Measurements from ENCODE around the gene STX10. TPM values are rescaled to one million over a fixed set of nuclear protein-coding genes. Genes with fewer than 3 reads are reported as not detected.
A peak's percentile ranks its signal among the peaks of the same experiment; 100 is the strongest.

STX10 gene
- total RNA-seq, 1 experiment from 2014 or later, result 63.3 TPM

DNA sequence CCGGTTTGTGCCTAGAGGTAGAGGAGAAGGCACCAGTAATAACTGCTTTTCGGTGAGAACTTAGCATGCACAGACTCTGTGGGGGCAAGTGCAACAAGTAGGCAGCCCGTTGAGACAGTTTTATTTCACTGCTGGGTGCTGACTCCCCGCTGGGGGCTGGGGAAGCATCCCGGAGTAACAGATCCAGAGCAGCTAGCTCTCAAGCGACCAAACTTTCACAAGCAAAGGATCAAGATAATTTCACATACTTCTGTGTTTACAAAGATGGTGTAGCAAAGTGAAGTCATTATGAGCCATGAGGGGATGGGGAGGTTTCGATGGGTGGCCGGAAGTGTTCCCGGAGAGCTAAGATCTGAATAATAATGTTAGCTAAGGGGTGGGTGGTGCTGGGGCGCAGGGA lies 29.4 kb downstream of the STX10 start:
- POLR2A ChIA-PET (ENCODE audit: low non-redundant PET), result interaction anchor here (0.6 to 1.0 kb wide), 2 partner anchors 32 to 1030 kb away, joined by 3 to 4 read pairs; no protein-coding TSS in a partner anchor
- TF ChIP-seq, protein P1, sequence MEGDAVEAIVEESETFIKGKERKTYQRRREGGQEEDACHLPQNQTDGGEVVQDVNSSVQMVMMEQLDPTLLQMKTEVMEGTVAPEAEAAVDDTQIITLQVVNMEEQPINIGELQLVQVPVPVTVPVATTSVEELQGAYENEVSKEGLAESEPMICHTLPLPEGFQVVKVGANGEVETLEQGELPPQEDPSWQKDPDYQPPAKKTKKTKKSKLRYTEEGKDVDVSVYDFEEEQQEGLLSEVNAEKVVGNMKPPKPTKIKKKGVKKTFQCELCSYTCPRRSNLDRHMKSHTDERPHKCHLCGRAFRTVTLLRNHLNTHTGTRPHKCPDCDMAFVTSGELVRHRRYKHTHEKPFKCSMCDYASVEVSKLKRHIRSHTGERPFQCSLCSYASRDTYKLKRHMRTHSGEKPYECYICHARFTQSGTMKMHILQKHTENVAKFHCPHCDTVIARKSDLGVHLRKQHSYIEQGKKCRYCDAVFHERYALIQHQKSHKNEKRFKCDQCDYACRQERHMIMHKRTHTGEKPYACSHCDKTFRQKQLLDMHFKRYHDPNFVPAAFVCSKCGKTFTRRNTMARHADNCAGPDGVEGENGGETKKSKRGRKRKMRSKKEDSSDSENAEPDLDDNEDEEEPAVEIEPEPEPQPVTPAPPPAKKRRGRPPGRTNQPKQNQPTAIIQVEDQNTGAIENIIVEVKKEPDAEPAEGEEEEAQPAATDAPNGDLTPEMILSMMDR (conservative IDR thresholded peaks at IDR 0.05; ENCODE audit: low read depth, low read length), result no peak
- TF ChIP-seq EZH2 (IDR thresholded peaks at IDR 0.05; ENCODE audit: borderline replicate concordance, low read depth, low read length, poor library complexity, severe bottlenecking), result no peak

DNA sequence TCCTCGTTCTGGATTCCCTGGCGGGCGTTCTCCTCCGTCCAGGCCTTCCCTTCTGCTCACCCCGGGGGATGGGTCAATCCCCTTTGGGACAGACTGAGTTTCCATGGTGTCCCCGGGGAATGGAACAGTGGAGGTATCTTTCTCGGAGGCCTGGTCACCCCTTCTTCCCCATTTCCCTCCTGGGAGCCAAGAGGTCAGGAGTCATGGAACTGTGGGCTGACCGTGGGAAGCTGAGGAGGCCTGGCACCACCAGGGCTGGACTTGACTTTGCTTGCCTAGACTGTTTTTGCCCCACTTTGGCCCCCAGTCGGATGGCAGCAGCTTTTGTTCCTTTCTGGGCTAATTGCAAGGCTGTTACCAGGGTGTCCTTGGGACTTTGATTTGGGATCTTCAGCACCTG lies 30.1 kb downstream of the STX10 start:
- Histone ChIP-seq H3K27me3 (replicated peaks; ENCODE audit: insufficient read depth, low read depth, low read length, poor library complexity) (no peaks in the 10 kb centered on the region), H3K4me1 (ENCODE audit: insufficient read depth, low read length, poor library complexity, severe bottlenecking) (peaks cover 47% of the 10 kb centered on the region), H3K9me3 (ENCODE audit: low read depth, low read length, poor library complexity, severe bottlenecking) (no peaks in the 10 kb centered on the region), H3K27ac (ENCODE audit: low read depth, low read length, poor library complexity, severe bottlenecking) (peak overlapping the region; percentile 95), H3K4me3 (ENCODE audit: low read depth, low read length, poor library complexity, severe bottlenecking) (peak overlapping the region; percentile 82), H3K36me3 (ENCODE audit: insufficient read depth, low read length, poor library complexity, severe bottlenecking) (peaks cover 13% of the 10 kb centered on the region)
- CTCF ChIA-PET, result interaction anchor here (0.8 kb wide), 1 partner anchor 30 kb away, joined by 3 read pairs; the partner anchor contains the start of genes IER2 and STX10
- intact Hi-C loops (cut with micrococcal nuclease; ENCODE audit: unreplicated experiment), result no loop called here
- POLR2A ChIA-PET (ENCODE audit: low non-redundant PET), result interaction anchor here (1.0 kb wide), 1 partner anchor 32 kb away, joined by 3 read pairs; no protein-coding TSS in a partner anchor
- DNase-seq (ENCODE audit: low spot score), result no peak
- TF ChIP-seq EZH2 (IDR thresholded peaks at IDR 0.05; ENCODE audit: borderline replicate concordance, low read depth, low read length, poor library complexity, severe bottlenecking), result no peak
- TF ChIP-seq, protein P1 (conservative IDR thresholded peaks at IDR 0.05; ENCODE audit: low read depth, low read length), result no peak
- BruUV-seq (replicated peaks), result no TSS peak

More for the DNA sequence above, 29.4 kb downstream of the STX10 start:
- peak overlapping the region; percentile 95 for H3K27ac ChIP-seq (ENCODE audit: low read depth, low read length, poor library complexity, severe bottlenecking)
- H3K4me1 ChIP-seq (ENCODE audit: insufficient read depth, low read length, poor library complexity, severe bottlenecking), result peaks cover 39% of the 10 kb centered on the region
- H3K36me3 ChIP-seq (ENCODE audit: insufficient read depth, low read length, poor library complexity, severe bottlenecking), result peaks cover 11% of the 10 kb centered on the region
- H3K9me3 ChIP-seq (ENCODE audit: low read depth, low read length, poor library complexity, severe bottlenecking), result no peaks in the 10 kb centered on the region
- BruUV-seq (replicated peaks), result TSS peak; percentile 18
- no peaks in the 10 kb centered on the region for H3K27me3 ChIP-seq (replicated peaks; ENCODE audit: insufficient read depth, low read depth, low read length, poor library complexity)
- CTCF ChIA-PET, result interaction anchor here (0.6 to 0.8 kb wide), 2 partner anchors 29 to 43 kb away, joined by 3 to 8 read pairs; partner anchors contain the start of genes IER2 and STX10
- DNase-seq (ENCODE audit: low spot score), result peak; percentile 92
- intact Hi-C loops (cut with micrococcal nuclease; ENCODE audit: unreplicated experiment), result no loop called here
- H3K4me3 ChIP-seq (ENCODE audit: low read depth, low read length, poor library complexity, severe bottlenecking), result peak overlapping the region; percentile 82

DNA sequence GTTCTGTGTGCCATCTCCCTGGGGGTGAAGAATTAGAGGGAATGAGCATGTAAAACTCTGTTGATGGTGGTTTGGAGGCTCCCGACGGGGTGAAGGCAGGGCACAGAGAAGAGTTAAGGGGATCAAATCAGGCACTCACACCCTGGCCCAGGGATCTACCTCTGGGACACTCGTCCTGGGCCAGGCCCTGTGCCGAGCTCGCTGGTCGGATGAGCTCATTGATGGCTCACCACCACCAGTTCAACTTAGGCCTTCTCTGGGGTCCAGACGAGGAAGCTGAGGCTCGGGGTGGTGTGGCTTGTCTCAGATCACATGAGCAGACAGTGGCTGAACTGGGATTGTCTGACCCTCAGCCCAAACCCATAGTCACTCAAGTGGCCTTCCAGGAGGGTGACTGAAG lies 30.5 kb downstream of the STX10 start:
- no peak for DNase-seq (ENCODE audit: low spot score)
- H3K9me3 ChIP-seq (ENCODE audit: low read depth, low read length, poor library complexity, severe bottlenecking), result no peaks in the 10 kb centered on the region
- TF ChIP-seq, protein P1 (conservative IDR thresholded peaks at IDR 0.05; ENCODE audit: low read depth, low read length), result no peak
- TF ChIP-seq EZH2 (IDR thresholded peaks at IDR 0.05; ENCODE audit: borderline replicate concordance, low read depth, low read length, poor library complexity, severe bottlenecking), result no peak
- H3K4me1 ChIP-seq (ENCODE audit: insufficient read depth, low read length, poor library complexity, severe bottlenecking), result peaks cover 48% of the 10 kb centered on the region
- H3K36me3 ChIP-seq (ENCODE audit: insufficient read depth, low read length, poor library complexity, severe bottlenecking), result peaks cover 17% of the 10 kb centered on the region
- no peaks in the 10 kb centered on the region for H3K27me3 ChIP-seq (replicated peaks; ENCODE audit: insufficient read depth, low read depth, low read length, poor library complexity)
- ChIA-PET POLR2A (ENCODE audit: low non-redundant PET) (interaction anchor here (1.0 kb wide), 1 partner anchor 33 kb away, joined by 3 read pairs; no protein-coding TSS in a partner anchor), CTCF (no interaction called here)
- intact Hi-C loops (cut with micrococcal nuclease; ENCODE audit: unreplicated experiment), result loop anchor here (2.0 kb wide), 1 partner anchor 31 kb away; the partner anchor contains the start of genes IER2 and STX10
- BruUV-seq (replicated peaks), result no TSS peak
- H3K4me3 ChIP-seq (ENCODE audit: low read depth, low read length, poor library complexity, severe bottlenecking), result peak overlapping the region; percentile 82
- peak overlapping the region; percentile 95 for H3K27ac ChIP-seq (ENCODE audit: low read depth, low read length, poor library complexity, severe bottlenecking)

Measured in A673 (cell line).